HG03159 (cell line): ENCODE results near the gene INSRR.

Experiments
- ATAC-seq: cut with Tn5 transposase; IDR thresholded peaks from one replicate; pipeline ENCODE4 v1.9.1; 2021; ENCODE audit warnings: mild to moderate bottlenecking, moderate library complexity; ENCODE audit not compliant: unreplicated experiment

Gene INSRR

GRCh38 chr1:156853761-156854160, 5.2 kb downstream of the INSRR start:
- no peak for ATAC-seq

- ATAC-seq, result no peak
These were observed 6.5 kb downstream of the INSRR start for GRCh38 chr1:156852418-156852874.

GRCh38 chr1:156851779-156852417, 7.0 kb downstream of the INSRR start:
- ATAC-seq, result no peak

- ATAC-seq, result no peak
These were observed 9.8 kb downstream of the INSRR start for GRCh38 chr1:156849151-156849496.

- no peak for ATAC-seq
These were observed 10.3 kb downstream of the INSRR start for GRCh38 chr1:156848461-156849150.

GRCh38 chr1:156847591-156848460, 11.1 kb downstream of the INSRR start:
- no peak for ATAC-seq

- ATAC-seq, result no peak
These were observed 12.3 kb downstream of the INSRR start for GRCh38 chr1:156846643-156847042.

- no peak for ATAC-seq
These were observed 12.9 kb downstream of the INSRR start for GRCh38 chr1:156845953-156846545.

GRCh38 chr1:156845055-156845952, 13.6 kb downstream of the INSRR start:
- ATAC-seq, result no peak

GRCh38 chr1:156844638-156845037, 14.3 kb downstream of the INSRR start:
- no peak for ATAC-seq

GRCh38 chr1:156844102-156844501, 14.8 kb downstream of the INSRR start:
- no peak for ATAC-seq

- ATAC-seq, result no peak
These were observed 16.2 kb downstream of the INSRR start for GRCh38 chr1:156842618-156843300.

GRCh38 chr1:156841295-156841855, 17.5 kb downstream of the INSRR start:
- ATAC-seq, result no peak

GRCh38 chr1:156840898-156841279, 18.0 kb downstream of the INSRR start:
- no peak for ATAC-seq

- ATAC-seq, result no peak
These were observed 18.6 kb downstream of the INSRR start for GRCh38 chr1:156840186-156840897.

- ATAC-seq, result no peak
These were observed 19.3 kb downstream of the INSRR start for GRCh38 chr1:156839426-156840109.

GRCh38 chr1:156838972-156839371, 19.9 kb downstream of the INSRR start:
- no peak for ATAC-seq

GRCh38 chr1:156836892-156837291, 22.0 kb downstream of the INSRR start:
- ATAC-seq, result no peak
